OCI-LY7 (cell line): ENCODE data around the gene RBM33. TPM values are rescaled to one million over a fixed set of nuclear protein-coding genes. Genes with fewer than 3 reads are reported as not detected.

Experiments used
- BruUV-seq: library from RNA; stranded (reverse); fragments of 400-500 nt; replicated peaks from 2 replicates; lab custom pipeline; 2021; lab: Mats Ljungman, UMichigan
- CTCF ChIA-PET: fragments of 300-600 bp; sonication (Branson Sonifier 250); formaldehyde crosslinking; loops from one replicate; lab custom pipeline; 2022; ENCODE audit warnings: antibody characterized with exemption; ENCODE audit not compliant: unreplicated experiment; lab: Charles Lee
- POLR2A ChIA-PET: fragments of 300-600 bp; sonication (Branson Sonifier 250); formaldehyde crosslinking; loops from one replicate; lab custom pipeline; 2022; ENCODE audit warnings: antibody characterized with exemption; lab: Charles Lee
- DNase-seq: peaks from one replicate; pipeline ENCODE4 v3.0.0-alpha.2; 2015; ENCODE audit warnings: low spot score
- H2AFZ ChIP-seq: fragments of 200-600 bp; sonication (generic), shearing (Covaris generic); 2 replicates; pipeline ENCODE4 v1.6.1; 2014; ENCODE audit warnings: mild to moderate bottlenecking, antibody characterized with exemption, low read length, moderate library complexity
- H3K27ac ChIP-seq: fragments of 200-600 bp; sonication (generic); 2 replicates; pipeline ENCODE4 v1.5.1; 2014; ENCODE audit warnings: mixed run types, low read depth, mild to moderate bottlenecking, moderate library complexity, low read length, inconsistent platforms; ENCODE audit not compliant: poor library complexity, severe bottlenecking
- H3K36me3 ChIP-seq: fragments of 200-600 bp; sonication (generic); 2 replicates; pipeline ENCODE4 v1.6.1; 2014; ENCODE audit warnings: mild to moderate bottlenecking, antibody characterized with exemption, low read length, moderate library complexity, mixed read lengths; ENCODE audit not compliant: insufficient read depth
- H3K4me1 ChIP-seq: fragments of 200-600 bp; sonication (generic); 2 replicates; pipeline ENCODE4 v1.5.1; 2014; ENCODE audit warnings: mild to moderate bottlenecking, low read length; ENCODE audit not compliant: insufficient read depth, poor library complexity, severe bottlenecking
- H3K4me2 ChIP-seq: fragments of 200-600 bp; sonication (generic); 2 replicates; pipeline ENCODE4 v1.6.1; 2014; ENCODE audit warnings: mild to moderate bottlenecking, low read length
- H3K4me3 ChIP-seq: fragments of 200-600 bp; sonication (generic); 2 replicates; pipeline ENCODE4 v1.5.1; 2014; ENCODE audit warnings: mild to moderate bottlenecking, low read depth, low read length; ENCODE audit not compliant: poor library complexity, severe bottlenecking
- H3K79me2 ChIP-seq: fragments of 200-600 bp; sonication (generic); 2 replicates; pipeline ENCODE4 v1.6.1; 2016; ENCODE audit warnings: low read depth, mild to moderate bottlenecking, low read length, moderate library complexity, mixed read lengths; ENCODE audit not compliant: insufficient read depth
- H3K9me2 ChIP-seq: fragments of 200-600 bp; sonication (generic); 2 replicates; pipeline ENCODE4 v1.6.1; 2016; ENCODE audit warnings: mild to moderate bottlenecking, low read length, mixed read lengths; ENCODE audit not compliant: insufficient read depth
- H3K9me3 ChIP-seq: fragments of 200-600 bp; sonication (generic); 2 replicates; pipeline ENCODE4 v1.6.1; 2014; ENCODE audit warnings: mild to moderate bottlenecking, mixed run types, low read length, mixed read lengths
- H4K20me1 ChIP-seq: fragments of 200-600 bp; sonication (generic); 2 replicates; pipeline ENCODE4 v1.6.1; 2014; ENCODE audit warnings: mild to moderate bottlenecking, antibody characterized with exemption, low read length, moderate library complexity, mixed read lengths; ENCODE audit not compliant: insufficient read depth
- EZH2phosphoT487 ChIP-seq: fragments of 200-600 bp; sonication (generic); IDR thresholded peaks from 2 replicates; pipeline ENCODE4 v1.6.1; 2018; ENCODE audit warnings: low read depth, borderline replicate concordance, mild to moderate bottlenecking, mixed run types, antibody characterized with exemption, low read length, moderate library complexity, mixed read lengths
- intact Hi-C: fragments of 100-400 bp; cut with micrococcal nuclease; formaldehyde crosslinking; loops from one replicate; pipeline ENCODE4 v1.10.0; 2022; ENCODE audit not compliant: unreplicated experiment
- total RNA-seq, 2 experiments: library from RNA; depleted of rRNA in 1 of 2; stranded (reverse); fragments of >200 nt in 1 of 2; shearing (Covaris generic) in 1 of 2; gene quantifications; 2 replicates each; pipeline ENCODE4 v1.2.3, GENCODE V29; 2014 to 2022
- TF ChIP-seq, protein P1 (sequence below): fragments of 200-600 bp; sonication (generic); conservative IDR thresholded peaks from 2 replicates; pipeline ENCODE4 v1.5.1; 2014; ENCODE audit warnings: mild to moderate bottlenecking, antibody characterized with exemption, low read length, moderate library complexity, mixed read lengths

Gene RBM33
- total RNA-seq, 2 experiments from 2014 or later = 67.6 to 127 TPM

GRCh38 chr7:155761162-155761561 lies 116.7 kb downstream of the RBM33 start:
- Histone ChIP-seq H2AFZ (no peak overlapping the region), H3K9me3 (peaks cover 9% of the 10 kb centered on the region), H3K36me3 (peaks cover 83% of the 10 kb centered on the region), H4K20me1 (peaks cover 23% of the 10 kb centered on the region; the same call in 1 of the 2 replicates), H3K4me3 (no peak overlapping the region), H3K4me1 (peaks cover 5% of the 10 kb centered on the region), H3K79me2 (peaks cover 47% of the 10 kb centered on the region), H3K27ac (no peak overlapping the region), H3K9me2 (no peaks in the 10 kb centered on the region), H3K4me2 (no peak overlapping the region)
- no TSS peak for BruUV-seq
- no peak for DNase-seq
- intact Hi-C loops = no loop called here
- TF ChIP-seq, protein P1, sequence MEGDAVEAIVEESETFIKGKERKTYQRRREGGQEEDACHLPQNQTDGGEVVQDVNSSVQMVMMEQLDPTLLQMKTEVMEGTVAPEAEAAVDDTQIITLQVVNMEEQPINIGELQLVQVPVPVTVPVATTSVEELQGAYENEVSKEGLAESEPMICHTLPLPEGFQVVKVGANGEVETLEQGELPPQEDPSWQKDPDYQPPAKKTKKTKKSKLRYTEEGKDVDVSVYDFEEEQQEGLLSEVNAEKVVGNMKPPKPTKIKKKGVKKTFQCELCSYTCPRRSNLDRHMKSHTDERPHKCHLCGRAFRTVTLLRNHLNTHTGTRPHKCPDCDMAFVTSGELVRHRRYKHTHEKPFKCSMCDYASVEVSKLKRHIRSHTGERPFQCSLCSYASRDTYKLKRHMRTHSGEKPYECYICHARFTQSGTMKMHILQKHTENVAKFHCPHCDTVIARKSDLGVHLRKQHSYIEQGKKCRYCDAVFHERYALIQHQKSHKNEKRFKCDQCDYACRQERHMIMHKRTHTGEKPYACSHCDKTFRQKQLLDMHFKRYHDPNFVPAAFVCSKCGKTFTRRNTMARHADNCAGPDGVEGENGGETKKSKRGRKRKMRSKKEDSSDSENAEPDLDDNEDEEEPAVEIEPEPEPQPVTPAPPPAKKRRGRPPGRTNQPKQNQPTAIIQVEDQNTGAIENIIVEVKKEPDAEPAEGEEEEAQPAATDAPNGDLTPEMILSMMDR = no peak
- TF ChIP-seq EZH2phosphoT487 = no peak
- CTCF ChIA-PET = no interaction called here
- POLR2A ChIA-PET = interaction anchor here (1.2 kb wide), 1 partner anchor 8 kb away, joined by 4 read pairs; no protein-coding TSS in a partner anchor

DNA sequence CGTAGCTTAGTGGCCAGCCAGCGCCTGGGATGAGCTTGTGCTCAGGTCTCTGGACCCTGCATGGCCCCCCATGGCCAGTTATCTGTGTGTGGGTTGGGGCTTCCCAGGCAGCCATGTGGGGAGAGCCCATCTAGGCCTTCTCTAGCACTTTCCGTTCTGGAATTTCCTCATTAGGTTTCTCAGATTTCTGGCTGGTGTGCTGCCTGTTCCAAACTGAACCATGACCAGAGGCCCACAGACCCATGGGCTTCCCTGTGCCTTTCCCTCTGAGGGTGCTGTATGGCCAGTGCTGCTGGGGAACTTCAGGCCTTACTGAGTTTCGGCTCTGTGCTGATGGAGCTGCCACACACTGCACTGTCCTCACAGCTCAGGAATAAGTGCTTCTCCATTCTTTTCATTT lies 117.6 kb downstream of the RBM33 start:
- Histone ChIP-seq H3K4me3 (no peak overlapping the region), H2AFZ (no peak overlapping the region), H3K4me2 (no peak overlapping the region), H3K79me2 (peaks cover 38% of the 10 kb centered on the region; the same call in 1 of the 2 replicates), H3K36me3 (peaks cover 83% of the 10 kb centered on the region), H4K20me1 (peaks cover 23% of the 10 kb centered on the region; the same call in 1 of the 2 replicates), H3K9me2 (no peaks in the 10 kb centered on the region), H3K9me3 (peaks cover 6% of the 10 kb centered on the region; the same call in 1 of the 2 replicates), H3K4me1 (no peaks in the 10 kb centered on the region), H3K27ac (no peak overlapping the region)
- ChIA-PET CTCF (no interaction called here), POLR2A (interaction anchor here (0.8 to 1.2 kb wide), 2 partner anchors 9 kb away, joined by 3 to 4 read pairs; no protein-coding TSS in a partner anchor)
- DNase-seq = no peak
- TF ChIP-seq, protein P1 = no peak
- TF ChIP-seq EZH2phosphoT487 = no peak
- intact Hi-C loops = no loop called here
- no TSS peak for BruUV-seq

GRCh38 chr7:155762655-155763054 lies 118.2 kb downstream of the RBM33 start:
- no peaks in the 10 kb centered on the region for H3K9me2 ChIP-seq
- H3K36me3 ChIP-seq = peaks cover 83% of the 10 kb centered on the region
- ChIA-PET CTCF (interaction anchor here (0.6 kb wide), 1 partner anchor 83 kb away, joined by 3 read pairs; no protein-coding TSS in a partner anchor), POLR2A (interaction anchor here (0.8 to 1.2 kb wide), 2 partner anchors 8 to 10 kb away, joined by 3 to 4 read pairs; no protein-coding TSS in a partner anchor)
- H3K27ac ChIP-seq = no peak overlapping the region
- intact Hi-C loops = no loop called here
- no peaks in the 10 kb centered on the region for H3K4me1 ChIP-seq
- H3K9me3 ChIP-seq = no peaks in the 10 kb centered on the region
- no peak overlapping the region for H3K4me3 ChIP-seq
- no peak for DNase-seq
- no peak overlapping the region for H3K4me2 ChIP-seq
- BruUV-seq = no TSS peak
- H4K20me1 ChIP-seq = peaks cover 23% of the 10 kb centered on the region; the same call in 1 of the 2 replicates
- peaks cover 32% of the 10 kb centered on the region; the same call in 1 of the 2 replicates for H3K79me2 ChIP-seq
- TF ChIP-seq EZH2phosphoT487 = no peak
- TF ChIP-seq, protein P1 = no peak
- H2AFZ ChIP-seq = no peak overlapping the region
